C4-2B (cell line): Measurements from ENCODE around the gene LSAMP.

ENCODE experiments used
- H3K27ac ChIP-seq: fragments of 450-650 bp; 2 replicates; pipeline ENCODE4 v1.5.1; 2017
- ZFX ChIP-seq: fragments of 450-650 bp; IDR thresholded peaks from 2 replicates; pipeline ENCODE4 v1.6.1; 2017
- TF ChIP-seq, protein P1 (sequence below): fragments of 450-650 bp; conservative IDR thresholded peaks from 2 replicates; pipeline ENCODE4 v1.5.1; 2017; ENCODE audit warnings: mild to moderate bottlenecking

LSAMP gene

DNA sequence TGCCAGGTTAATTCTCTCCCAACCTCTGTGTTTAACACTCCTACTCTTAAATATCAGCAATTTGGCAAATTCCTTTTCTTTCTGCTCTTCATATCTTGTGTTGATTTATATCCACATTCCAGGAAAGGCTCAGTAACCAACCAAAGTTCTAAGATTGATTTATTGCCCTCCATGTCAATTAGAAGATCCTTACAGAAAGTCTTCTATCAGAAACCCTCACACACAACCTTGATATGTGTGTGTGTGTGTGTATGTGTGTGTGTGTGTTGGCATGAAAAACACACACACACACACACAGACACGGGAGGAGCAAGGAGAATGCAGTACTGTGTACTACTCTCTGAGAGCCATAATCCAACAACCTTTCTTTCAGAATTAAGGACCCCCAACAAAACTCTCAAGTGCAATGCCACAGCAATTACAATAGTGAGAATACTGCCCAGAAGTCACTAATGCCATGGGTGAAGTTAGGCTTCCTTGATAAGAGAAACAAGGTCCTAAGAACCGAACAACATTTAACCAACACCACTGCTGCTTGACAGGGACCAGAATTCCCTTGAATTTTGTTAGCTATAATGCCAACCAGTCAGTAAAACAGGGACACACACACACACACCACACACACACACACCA, 1.1 kb downstream of the LSAMP start:
- no peak overlapping the region for H3K27ac ChIP-seq
- TF ChIP-seq ZFX: no peak
- TF ChIP-seq, protein P1, sequence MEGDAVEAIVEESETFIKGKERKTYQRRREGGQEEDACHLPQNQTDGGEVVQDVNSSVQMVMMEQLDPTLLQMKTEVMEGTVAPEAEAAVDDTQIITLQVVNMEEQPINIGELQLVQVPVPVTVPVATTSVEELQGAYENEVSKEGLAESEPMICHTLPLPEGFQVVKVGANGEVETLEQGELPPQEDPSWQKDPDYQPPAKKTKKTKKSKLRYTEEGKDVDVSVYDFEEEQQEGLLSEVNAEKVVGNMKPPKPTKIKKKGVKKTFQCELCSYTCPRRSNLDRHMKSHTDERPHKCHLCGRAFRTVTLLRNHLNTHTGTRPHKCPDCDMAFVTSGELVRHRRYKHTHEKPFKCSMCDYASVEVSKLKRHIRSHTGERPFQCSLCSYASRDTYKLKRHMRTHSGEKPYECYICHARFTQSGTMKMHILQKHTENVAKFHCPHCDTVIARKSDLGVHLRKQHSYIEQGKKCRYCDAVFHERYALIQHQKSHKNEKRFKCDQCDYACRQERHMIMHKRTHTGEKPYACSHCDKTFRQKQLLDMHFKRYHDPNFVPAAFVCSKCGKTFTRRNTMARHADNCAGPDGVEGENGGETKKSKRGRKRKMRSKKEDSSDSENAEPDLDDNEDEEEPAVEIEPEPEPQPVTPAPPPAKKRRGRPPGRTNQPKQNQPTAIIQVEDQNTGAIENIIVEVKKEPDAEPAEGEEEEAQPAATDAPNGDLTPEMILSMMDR: no peak

DNA sequence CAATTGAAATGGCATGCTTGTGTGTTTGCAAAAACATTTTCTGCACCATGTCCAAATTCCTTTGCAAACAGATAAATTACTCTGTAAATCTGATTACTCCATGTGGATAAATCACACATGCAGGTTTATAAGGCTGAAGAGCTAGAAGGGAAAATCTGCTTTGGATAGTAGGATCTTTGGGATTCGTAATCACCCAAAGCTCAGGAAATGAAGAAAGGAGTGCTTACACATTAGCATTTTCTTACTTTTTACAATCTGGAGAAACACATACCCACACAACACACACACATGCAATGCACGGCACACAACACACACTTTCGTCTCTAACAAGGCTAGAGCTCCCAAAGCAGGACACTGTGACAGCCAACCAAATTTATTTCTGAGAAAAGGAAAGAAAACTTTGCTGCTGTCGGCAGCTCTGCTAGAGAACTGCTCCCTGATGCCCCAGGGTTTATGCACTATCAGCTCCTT, 2.1 kb downstream of the LSAMP start:
- H3K27ac ChIP-seq: no peak overlapping the region
- TF ChIP-seq ZFX: no peak
- TF ChIP-seq, protein P1: no peak

DNA sequence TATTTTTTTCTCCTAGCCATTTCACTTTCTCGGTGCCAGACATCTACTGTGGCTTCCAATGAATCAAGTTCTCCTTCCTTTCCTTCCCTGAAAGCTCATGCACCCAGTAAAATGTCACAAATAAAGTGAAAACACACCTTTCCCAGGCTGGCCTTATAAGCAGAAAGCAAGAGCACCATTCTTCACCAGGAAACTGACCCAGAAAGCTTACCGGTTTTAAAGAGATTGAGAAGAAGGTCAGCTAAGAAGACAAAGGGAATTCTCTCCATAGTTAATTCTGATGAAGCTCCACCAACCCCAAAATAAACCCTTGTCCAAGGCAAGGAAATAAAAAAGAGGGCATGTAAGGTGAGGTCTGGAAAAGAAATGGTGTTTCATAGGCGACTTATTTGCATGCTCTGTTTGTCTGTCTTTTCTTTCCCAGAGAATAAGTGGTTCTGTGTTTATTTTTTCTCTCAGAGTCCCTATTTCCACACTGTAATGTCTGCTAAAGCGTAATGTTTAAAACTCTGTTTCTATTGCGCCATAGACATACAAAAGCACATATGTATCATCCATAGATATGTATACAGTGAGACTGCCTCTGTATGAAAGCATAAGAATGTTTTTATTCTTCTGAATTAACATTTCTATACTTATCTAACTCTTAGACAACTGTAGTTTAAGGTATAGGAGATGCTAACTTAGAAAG, 2.8 kb downstream of the LSAMP start:
- no peak overlapping the region for H3K27ac ChIP-seq
- no peak for TF ChIP-seq ZFX
- TF ChIP-seq, protein P1: no peak

DNA sequence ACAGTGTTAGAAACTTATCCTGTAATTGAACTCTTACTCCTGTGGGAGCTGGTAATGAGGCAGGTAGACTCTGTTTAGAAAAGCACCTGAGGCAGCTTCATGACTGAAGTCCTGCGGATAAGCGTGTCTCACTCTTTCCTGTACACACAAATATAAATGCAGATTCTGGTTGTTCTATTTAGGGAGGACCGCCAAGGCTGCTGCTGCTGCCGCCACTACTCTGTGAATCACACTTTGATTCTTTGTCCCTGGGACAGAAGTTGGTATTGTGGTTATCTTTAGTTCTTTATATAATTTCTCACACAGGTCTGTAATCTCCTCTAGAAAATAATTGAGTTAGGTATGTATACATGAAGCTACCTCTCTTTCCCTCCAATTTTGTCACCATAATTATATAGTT, 3.6 kb downstream of the LSAMP start:
- no peak overlapping the region for H3K27ac ChIP-seq
- TF ChIP-seq, protein P1: no peak
- TF ChIP-seq ZFX: no peak

DNA sequence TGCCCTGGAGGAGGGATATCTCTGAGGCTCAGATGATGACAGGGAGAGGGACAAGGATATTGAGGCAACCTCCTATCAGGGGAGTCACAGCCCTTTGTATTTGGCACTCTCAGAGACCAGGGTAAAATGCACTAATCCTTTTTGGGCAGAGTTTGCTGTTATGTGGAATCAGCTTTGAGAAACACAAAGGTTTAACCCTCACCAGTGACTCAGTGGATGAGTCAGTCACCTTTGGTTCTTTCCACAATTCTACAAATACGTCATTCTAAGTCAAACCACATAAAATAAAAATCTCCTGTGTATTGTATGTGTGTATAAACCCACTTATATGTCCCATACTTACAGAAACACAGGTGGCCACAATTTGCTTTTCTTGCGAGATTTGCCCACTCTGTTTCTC, 5.1 kb downstream of the LSAMP start:
- TF ChIP-seq, protein P1: no peak
- TF ChIP-seq ZFX: no peak
- no peak overlapping the region for H3K27ac ChIP-seq

DNA sequence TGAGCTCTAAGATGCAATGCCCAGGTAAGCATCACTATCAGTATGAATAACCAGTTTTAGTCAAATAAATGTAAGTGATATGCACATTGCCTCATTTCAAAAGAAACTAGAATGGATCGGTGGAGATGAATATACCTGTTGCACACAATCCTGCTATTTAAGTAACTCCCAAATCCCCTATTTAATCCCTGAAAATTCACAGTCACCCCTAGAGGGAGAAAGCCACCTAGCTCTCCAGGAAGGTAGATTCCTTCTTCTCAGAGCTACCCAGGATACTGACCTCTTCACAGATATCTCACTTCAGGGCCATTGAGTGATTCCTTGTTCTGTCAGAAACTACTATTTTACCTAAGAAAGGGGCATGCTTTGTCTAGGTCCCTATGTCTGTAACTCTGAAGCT, 11.7 kb downstream of the LSAMP start:
- TF ChIP-seq, protein P1: no peak
- no peak for TF ChIP-seq ZFX
- H3K27ac ChIP-seq: no peak overlapping the region

DNA sequence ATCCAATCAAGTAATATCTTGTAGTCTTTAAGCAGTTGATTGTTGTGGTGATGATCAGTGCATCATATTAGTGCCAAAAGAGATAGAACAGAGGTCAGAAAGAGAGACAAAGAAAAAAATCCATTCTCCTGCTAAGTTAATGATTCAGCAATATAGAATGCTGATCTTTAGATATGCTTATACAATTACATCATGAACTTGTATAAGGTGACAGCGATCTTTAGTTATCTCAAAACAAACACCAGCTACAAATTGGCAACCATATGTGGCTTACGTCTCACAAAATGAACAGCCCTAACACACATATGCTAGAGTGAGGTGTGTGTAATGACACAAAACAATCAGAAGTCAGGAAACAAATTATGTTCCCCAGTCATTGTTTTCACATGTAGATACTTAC, 12.5 kb downstream of the LSAMP start:
- TF ChIP-seq, protein P1: no peak
- no peak for TF ChIP-seq ZFX
- H3K27ac ChIP-seq: no peak overlapping the region
